Activated naive CD4-positive, alpha-beta T cell treated with anti-CD3 and anti-CD28 coated beads, Interleukin-2, amount 50 U/mL, for 72 hours (primary cell): ENCODE results near the gene SLC49A4. TPM values are rescaled to one million over a fixed set of nuclear protein-coding genes. Genes with fewer than 3 reads are reported as not detected.

Experiments used
- ATAC-seq, 2 donors: fragments of 150-1000 bp; cut with Tn5 transposase; 2 replicates each; pipeline ENCODE4 v1.10.0; 2021; ENCODE audit warnings: mild to moderate bottlenecking in 2 of 2, moderate library complexity in 2 of 2
- DNase-seq, 2 donors: peaks; one replicate each; pipeline ENCODE4 v3.0.0; 2021 to 2022; ENCODE audit warnings: low spot score in 2 of 2
- H3K27ac Mint-ChIP-seq, 2 donors: one replicate each; pipeline ENCODE4 v1.8.0; 2022; ENCODE audit warnings: mild to moderate bottlenecking in 2 of 2, mixed read lengths in 2 of 2
- H3K36me3 Mint-ChIP-seq, 2 donors: one replicate each; pipeline ENCODE4 v1.8.0; 2022; ENCODE audit warnings: mixed read lengths in 2 of 2
- H3K9me3 Mint-ChIP-seq, 2 donors: one replicate each; pipeline ENCODE4 v1.8.0; 2022; ENCODE audit warnings: mixed read lengths in 2 of 2
- total RNA-seq, 2 donors: library from RNA; stranded (reverse); gene quantifications; one replicate each; pipeline ENCODE4 v1.2.3, GENCODE V29; 2022

The SLC49A4 gene
- total RNA-seq, 2 donors from 2014 or later, result 1.3 to 1.8 TPM

- Mint-ChIP-seq H3K36me3 (peaks cover 6 to 10% of the 10 kb centered on the region in 2 donors), H3K27ac (peak overlapping the region in 1 of 2 donors; percentile 37), H3K9me3 (peaks cover 0 to 5% of the 10 kb centered on the region in 2 donors)
- ATAC-seq (peak in 1 of 2 donors; percentile 67), DNase-seq (no peak)
These were observed 9.1 kb downstream of the SLC49A4 start for GRCh38 chr3:122803977-122804376.

GRCh38 chr3:122810734-122811133, 15.9 kb downstream of the SLC49A4 start:
- H3K9me3 Mint-ChIP-seq, result no peaks in the 10 kb centered on the region
- ATAC-seq, result peak in 1 of 2 donors; percentile 43
- H3K36me3 Mint-ChIP-seq, result peaks cover 0 to 5% of the 10 kb centered on the region in 2 donors
- no peak overlapping the region for H3K27ac Mint-ChIP-seq
- DNase-seq, result no peak

- peaks cover 4 to 6% of the 10 kb centered on the region in 2 donors for H3K36me3 Mint-ChIP-seq
- H3K9me3 Mint-ChIP-seq, result no peaks in the 10 kb centered on the region
- no peak overlapping the region for H3K27ac Mint-ChIP-seq
- DNase-seq, result no peak
- no peak for ATAC-seq
These were observed 21.7 kb downstream of the SLC49A4 start for GRCh38 chr3:122816587-122816986.

GRCh38 chr3:122824465-122825381, 29.9 kb downstream of the SLC49A4 start:
- H3K9me3 Mint-ChIP-seq, result no peaks in the 10 kb centered on the region
- DNase-seq (no peak), ATAC-seq (no peak)
- peaks cover 0 to 4% of the 10 kb centered on the region in 2 donors for H3K36me3 Mint-ChIP-seq
- no peak overlapping the region for H3K27ac Mint-ChIP-seq

GRCh38 chr3:122825460-122825859, 30.6 kb downstream of the SLC49A4 start:
- no peak for DNase-seq
- no peak overlapping the region for H3K27ac Mint-ChIP-seq
- no peak for ATAC-seq
- peaks cover 0 to 4% of the 10 kb centered on the region in 2 donors for H3K36me3 Mint-ChIP-seq
- no peaks in the 10 kb centered on the region for H3K9me3 Mint-ChIP-seq

GRCh38 chr3:122826278-122826677, 31.4 kb downstream of the SLC49A4 start:
- ATAC-seq, result no peak
- H3K36me3 Mint-ChIP-seq, result peaks cover 0 to 4% of the 10 kb centered on the region in 2 donors

GRCh38 chr3:122828281-122828680, 33.4 kb downstream of the SLC49A4 start:
- ATAC-seq (no peak), DNase-seq (no peak)
- H3K36me3 Mint-ChIP-seq, result peaks cover 0 to 4% of the 10 kb centered on the region in 2 donors
- no peak overlapping the region for H3K27ac Mint-ChIP-seq
- H3K9me3 Mint-ChIP-seq, result no peaks in the 10 kb centered on the region

More at GRCh38 chr3:122826278-122826677, 31.4 kb downstream of the SLC49A4 start:
- Mint-ChIP-seq H3K9me3 (no peaks in the 10 kb centered on the region), H3K27ac (no peak overlapping the region)
- no peak for DNase-seq

GRCh38 chr3:122835590-122835989, 40.7 kb downstream of the SLC49A4 start:
- no peak overlapping the region for H3K27ac Mint-ChIP-seq
- ATAC-seq, result no peak
- peaks cover 11 to 15% of the 10 kb centered on the region in 2 donors for H3K36me3 Mint-ChIP-seq
- no peak for DNase-seq
- no peaks in the 10 kb centered on the region for H3K9me3 Mint-ChIP-seq

GRCh38 chr3:122843604-122844003, 48.7 kb downstream of the SLC49A4 start:
- H3K27ac Mint-ChIP-seq, result no peak overlapping the region
- ATAC-seq (no peak), DNase-seq (no peak)
- peaks cover 0 to under 1% of the 10 kb centered on the region in 2 donors for H3K9me3 Mint-ChIP-seq
- peaks cover 0 to 6% of the 10 kb centered on the region in 2 donors for H3K36me3 Mint-ChIP-seq

GRCh38 chr3:122857019-122857418, 62.1 kb downstream of the SLC49A4 start:
- no peaks in the 10 kb centered on the region for H3K9me3 Mint-ChIP-seq
- DNase-seq (no peak), ATAC-seq (peak; percentile 58 to 63)
- H3K36me3 Mint-ChIP-seq, result no peaks in the 10 kb centered on the region
- H3K27ac Mint-ChIP-seq, result no peak overlapping the region

- ATAC-seq (no peak), DNase-seq (no peak)
- Mint-ChIP-seq H3K27ac (no peak overlapping the region), H3K36me3 (no peaks in the 10 kb centered on the region), H3K9me3 (no peaks in the 10 kb centered on the region)
These were observed 63.5 kb downstream of the SLC49A4 start for GRCh38 chr3:122858373-122858772.

- Mint-ChIP-seq H3K36me3 (no peaks in the 10 kb centered on the region), H3K27ac (no peak overlapping the region), H3K9me3 (no peaks in the 10 kb centered on the region)
- no peak for ATAC-seq
- no peak for DNase-seq
These were observed 64.3 kb downstream of the SLC49A4 start for GRCh38 chr3:122859021-122859805.

- no peaks in the 10 kb centered on the region for H3K9me3 Mint-ChIP-seq
- no peak for ATAC-seq
These were observed 67.5 kb downstream of the SLC49A4 start for GRCh38 chr3:122862381-122862780.

GRCh38 chr3:122864498-122864897, 69.6 kb downstream of the SLC49A4 start:
- ATAC-seq (no peak), DNase-seq (no peak)
- H3K36me3 Mint-ChIP-seq, result no peaks in the 10 kb centered on the region
- no peak overlapping the region for H3K27ac Mint-ChIP-seq
- H3K9me3 Mint-ChIP-seq, result no peaks in the 10 kb centered on the region

More at GRCh38 chr3:122862381-122862780, 67.5 kb downstream of the SLC49A4 start:
- no peak for DNase-seq
- Mint-ChIP-seq H3K36me3 (no peaks in the 10 kb centered on the region), H3K27ac (no peak overlapping the region)

- Mint-ChIP-seq H3K9me3 (no peaks in the 10 kb centered on the region), H3K27ac (no peak overlapping the region), H3K36me3 (no peaks in the 10 kb centered on the region)
- no peak for DNase-seq
- no peak for ATAC-seq
These were observed 73.5 kb downstream of the SLC49A4 start for GRCh38 chr3:122868322-122868721.

GRCh38 chr3:122873741-122874515, 79.1 kb downstream of the SLC49A4 start:
- DNase-seq (no peak), ATAC-seq (no peak)
- peaks cover 10 to 16% of the 10 kb centered on the region in 2 donors for H3K36me3 Mint-ChIP-seq
- H3K9me3 Mint-ChIP-seq, result no peaks in the 10 kb centered on the region
- no peak overlapping the region for H3K27ac Mint-ChIP-seq
